NCI-H2081 (cell line): ENCODE results near the gene CLTA.

ENCODE experiments used
- DNase-seq, 2 experiments: peaks; one replicate each; lab custom pipeline; 2025; lab: John Stamatoyannopoulos, UW

The CLTA gene, protein sequence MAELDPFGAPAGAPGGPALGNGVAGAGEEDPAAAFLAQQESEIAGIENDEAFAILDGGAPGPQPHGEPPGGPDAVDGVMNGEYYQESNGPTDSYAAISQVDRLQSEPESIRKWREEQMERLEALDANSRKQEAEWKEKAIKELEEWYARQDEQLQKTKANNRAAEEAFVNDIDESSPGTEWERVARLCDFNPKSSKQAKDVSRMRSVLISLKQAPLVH

DNA sequence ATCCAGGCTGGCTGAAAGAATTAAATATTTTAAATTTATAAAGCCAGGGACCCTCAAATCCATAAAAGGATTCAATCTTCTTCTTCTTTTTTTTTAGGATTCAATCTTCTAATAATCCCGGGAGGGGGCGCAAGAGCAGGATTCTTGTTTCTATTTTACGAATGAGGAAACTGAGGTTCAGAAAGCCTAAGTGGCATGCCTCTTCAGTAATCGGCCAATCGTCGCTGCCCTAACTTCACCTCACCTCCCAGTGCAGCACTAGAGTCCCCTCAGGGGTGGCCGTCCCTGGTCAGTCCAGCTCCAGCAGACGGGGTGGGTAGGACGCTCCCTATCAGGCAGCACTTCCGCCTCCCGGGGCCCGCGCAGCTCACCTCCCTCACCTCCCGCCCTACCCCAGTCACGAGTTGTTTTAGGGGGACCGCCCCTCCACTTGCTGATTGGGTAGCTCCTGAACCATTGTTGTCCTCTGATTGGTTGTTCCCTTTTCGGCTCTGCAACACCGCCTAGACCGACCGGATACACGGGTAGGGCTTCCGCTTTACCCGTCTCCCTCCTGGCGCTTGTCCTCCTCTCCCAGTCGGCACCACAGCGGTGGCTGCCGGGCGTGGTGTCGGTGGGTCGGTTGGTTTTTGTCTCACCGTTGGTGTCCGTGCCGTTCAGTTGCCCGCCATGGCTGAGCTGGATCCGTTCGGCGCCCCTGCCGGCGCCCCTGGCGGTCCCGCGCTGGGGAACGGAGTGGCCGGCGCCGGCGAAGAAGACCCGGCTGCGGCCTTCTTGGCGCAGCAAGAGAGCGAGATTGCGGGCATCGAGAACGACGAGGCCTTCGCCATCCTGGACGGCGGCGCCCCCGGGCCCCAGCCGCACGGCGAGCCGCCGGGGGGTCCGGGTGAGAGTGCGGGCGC, at the start of gene CLTA:
Gene CLTA (plus strand): TSS at position 534 of the 902 bp plus-strand sequence. CDS start 136 bp downstream, at position 670.
- peak; percentile 99 to 100 for DNase-seq

- no peak for DNase-seq
These were observed 49.4 kb upstream of the CLTA start for GRCh38 chr9:36141288-36141687.

- DNase-seq, result no peak
These were observed 49.0 kb upstream of the CLTA start for GRCh38 chr9:36141761-36142160.

DNA sequence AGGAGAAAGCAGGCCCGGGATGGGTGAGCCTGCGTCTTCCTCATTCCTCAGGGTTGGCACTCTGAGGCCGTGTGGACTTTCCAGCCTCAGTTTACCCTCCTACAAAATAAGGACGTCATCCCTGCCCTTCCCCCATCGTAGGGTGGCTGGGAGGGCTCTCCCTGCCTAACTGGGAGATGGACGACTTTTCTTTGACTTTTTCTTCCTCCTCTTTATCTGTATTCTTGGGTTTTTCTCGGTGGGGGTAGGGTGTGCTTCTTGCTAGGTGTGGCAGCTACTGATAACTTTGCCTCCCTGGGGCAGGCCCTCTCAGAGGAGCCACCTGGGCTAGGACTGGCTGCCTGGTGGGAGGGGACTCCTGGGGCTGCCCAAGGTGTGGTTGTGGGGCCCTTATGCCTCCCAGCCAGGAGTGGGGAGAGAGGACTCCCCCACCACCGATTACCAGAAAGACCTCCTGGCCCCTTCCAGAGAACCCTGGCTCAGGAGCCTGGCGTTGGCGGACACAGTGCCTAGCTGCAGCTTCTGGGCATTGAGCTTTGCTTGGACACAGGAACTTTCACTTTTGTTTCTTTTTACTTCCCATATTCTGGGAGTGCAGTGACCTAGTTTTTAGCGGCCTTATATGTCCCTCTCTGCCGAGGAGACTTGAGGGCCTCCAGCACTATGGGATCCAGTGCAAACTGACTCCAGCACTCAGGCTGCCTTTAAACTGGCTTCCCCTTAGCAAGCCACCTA, 48.0 kb upstream of the CLTA start:
- no peak for DNase-seq

DNA sequence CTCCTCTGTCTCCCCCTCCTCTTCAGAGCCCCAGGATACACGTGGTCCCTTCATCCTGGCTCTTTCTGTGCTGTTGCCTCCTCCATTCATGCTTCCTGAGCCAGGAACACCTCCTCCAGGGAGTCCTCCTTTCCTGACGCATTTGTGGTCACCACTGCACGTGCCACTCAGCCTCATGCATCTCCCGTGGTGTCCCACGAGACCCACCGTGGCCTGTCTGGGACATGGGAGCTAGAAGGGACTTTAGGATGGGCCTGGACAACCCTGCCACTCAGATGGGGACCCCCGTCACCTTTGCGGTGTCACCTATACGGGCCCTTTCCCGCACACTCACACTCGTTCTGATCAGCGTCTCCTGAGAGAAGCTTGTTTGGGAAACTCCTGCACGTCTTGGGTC, 47.5 kb upstream of the CLTA start:
- DNase-seq, result no peak

DNA sequence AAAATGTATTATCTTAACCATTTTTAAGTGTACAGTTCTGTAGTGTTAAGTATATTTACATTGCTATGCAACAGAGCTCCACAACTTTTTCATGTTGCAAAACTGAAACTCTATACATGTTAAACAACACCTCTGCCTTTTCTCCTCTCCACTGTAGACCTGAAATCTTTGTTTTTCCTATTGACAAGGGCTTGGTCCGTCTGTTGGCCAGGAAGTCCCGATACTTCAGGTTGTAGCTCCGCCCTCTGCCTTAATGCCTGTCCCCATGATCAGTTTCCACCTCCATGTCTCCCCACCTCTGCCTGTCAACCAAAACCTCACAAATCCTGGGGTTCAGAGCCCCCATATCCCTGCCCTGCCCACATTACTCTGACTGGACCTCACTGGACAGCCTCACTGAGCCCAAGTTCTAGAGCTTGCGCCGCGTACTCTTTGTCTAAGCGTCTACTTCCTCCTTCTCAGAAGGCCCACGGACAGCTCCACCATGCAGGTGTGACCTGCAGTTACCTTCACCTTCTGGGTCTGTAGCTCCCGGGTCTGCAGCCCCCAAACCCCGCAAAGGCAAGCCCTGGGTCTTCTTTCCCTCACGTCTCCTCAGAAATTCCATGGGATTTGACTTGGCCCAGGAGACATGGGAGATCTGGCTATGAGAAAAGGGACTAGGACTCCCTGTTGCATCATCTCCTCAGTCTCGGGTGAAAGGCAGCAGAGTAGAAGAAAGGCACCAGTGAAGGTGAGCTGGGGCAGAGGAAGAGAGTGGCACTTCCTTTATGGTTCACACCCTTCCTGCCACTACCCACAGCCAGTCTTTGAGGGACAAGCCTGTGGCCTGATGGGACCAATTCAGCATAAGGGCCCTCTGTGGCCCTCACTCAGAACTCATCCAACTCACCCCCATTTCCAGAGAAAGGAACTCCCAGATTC, 46.1 kb upstream of the CLTA start:
- no peak for DNase-seq

DNA sequence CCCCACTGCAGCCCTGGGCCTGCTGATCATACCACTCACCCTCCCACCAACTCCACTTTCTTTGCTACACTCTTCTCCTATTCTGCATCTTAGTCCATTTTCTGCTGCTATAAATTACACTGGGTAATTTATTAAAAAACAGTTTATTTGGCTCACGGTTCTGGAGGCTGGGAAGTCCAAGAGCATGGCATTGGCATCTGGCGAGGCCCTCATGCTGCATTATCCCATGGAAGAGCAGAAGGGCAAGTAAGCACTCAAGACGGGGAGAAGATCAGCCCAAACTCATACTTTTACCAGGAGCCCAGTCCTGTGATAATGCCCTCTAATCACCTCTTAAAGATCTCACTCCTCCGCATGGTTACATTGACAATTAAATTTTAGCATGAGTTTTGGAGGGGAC, 44.8 kb upstream of the CLTA start:
- no peak for DNase-seq

DNA sequence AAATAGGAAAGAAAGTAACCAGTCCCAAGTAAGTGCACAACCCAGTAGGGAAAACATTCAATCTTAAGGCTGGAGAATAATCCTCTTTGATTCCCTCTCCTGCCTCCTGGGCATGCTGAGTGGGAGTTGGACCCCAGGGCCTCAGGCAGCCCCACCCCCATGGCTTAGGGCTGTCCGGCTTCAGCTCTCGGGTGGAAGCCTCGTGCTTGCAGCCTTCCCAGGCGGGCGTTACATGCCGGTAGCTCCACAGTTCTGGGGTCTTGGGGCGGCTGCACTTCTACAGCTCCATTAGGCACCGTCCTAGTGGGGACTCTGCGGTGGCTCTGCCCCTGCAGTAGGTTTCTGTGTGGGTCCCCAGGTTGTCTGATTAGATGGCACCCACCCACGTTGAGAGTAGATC, 44.1 kb upstream of the CLTA start:
- no peak for DNase-seq

DNA sequence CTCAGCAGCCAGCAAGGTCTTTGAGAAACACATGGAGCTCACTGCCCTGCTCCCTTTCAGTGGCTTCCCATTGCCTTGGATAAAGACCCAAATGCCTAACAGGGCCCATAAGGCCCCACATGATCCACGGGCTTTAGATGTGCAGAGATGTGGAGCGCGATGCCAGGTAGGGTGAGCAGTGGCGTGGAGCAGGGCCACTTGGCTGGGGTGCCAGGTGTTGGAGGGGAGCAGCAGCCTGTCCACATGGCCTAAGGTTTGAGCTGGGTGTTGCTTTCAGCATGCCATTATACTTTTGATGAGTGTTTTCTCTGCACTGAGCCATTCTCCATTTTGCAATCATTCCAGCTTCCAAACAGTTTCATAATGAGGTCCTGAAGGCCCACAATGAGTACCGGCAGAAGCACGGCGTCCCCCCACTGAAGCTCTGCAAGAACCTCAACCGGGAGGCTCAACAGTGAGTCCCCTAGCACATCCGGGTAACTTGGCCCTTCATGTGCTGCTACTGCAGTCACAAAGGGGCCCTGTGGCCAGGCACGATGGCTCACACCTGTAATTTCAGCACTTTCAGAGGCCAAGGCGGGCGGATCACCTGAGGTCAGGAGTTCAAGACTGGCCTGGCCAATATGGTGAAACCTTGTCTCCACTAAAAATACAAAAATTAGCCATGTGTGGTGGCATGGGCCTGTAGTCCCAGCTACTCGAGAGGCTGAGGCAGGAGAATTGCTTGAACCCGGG, 43.1 kb upstream of the CLTA start:
- no peak for DNase-seq

DNA sequence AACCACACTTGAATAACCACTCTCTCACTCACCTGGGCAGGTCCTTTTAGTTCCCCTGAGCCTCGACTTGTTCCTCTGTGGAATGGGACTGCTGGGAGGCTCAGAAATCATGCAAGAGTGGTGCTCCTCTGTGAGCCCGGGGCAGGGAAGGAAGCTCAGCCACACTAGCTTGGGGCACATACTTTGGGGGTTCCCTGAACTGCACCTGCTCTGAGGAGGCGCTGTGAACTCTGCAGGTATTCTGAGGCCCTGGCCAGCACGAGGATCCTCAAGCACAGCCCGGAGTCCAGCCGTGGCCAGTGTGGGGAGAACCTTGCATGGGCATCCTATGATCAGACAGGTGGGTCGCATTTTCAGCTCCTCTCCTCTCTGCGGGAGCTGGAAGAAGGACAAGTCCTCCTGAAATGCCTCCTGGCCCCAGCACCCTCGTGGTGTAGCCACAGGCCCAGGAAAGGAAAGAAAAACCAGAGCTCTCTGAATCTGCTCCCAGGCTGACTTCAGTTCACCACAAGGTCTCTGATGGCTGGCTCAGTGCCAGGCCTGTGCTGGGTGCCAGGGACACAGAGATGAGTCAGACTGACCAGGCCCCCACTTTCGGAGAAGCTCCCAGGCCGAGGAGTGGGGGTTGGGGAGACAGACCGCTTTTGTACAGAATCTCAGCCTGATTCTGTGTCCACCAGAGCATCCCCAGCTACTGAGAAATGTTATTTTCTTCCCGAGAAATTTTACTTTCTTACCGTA, 42.2 kb upstream of the CLTA start:
- no peak for DNase-seq

DNA sequence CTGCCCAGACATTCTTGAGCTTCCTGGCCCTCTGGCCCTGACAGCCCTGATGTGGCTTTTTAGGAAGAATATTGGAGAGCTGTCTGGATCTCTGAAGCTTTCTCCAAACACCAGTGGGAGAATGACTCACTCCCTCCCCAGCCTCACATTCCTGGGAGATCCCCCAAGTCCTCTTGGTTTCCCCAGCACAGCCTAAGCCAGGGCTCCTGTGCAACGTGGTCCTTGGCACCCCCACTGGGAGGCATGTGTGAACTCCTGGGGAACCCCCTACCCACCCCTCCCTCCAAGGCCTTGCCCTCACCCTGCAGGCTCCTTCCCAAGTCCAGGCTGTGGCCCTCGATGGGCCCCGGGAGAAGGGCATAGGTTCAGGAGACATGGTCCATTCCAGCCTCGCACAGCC, 41.5 kb upstream of the CLTA start:
- DNase-seq, result no peak

- no peak for DNase-seq
These were observed 40.0 kb upstream of the CLTA start for GRCh38 chr9:36150574-36151315.

- DNase-seq, result no peak
These were observed 39.2 kb upstream of the CLTA start for GRCh38 chr9:36151316-36152210.

- DNase-seq, result no peak
These were observed 37.8 kb upstream of the CLTA start for GRCh38 chr9:36152741-36153438.

- no peak for DNase-seq
These were observed 37.0 kb upstream of the CLTA start for GRCh38 chr9:36153746-36154145.

- DNase-seq, result peak; percentile 39 to 59
These were observed 36.3 kb upstream of the CLTA start for GRCh38 chr9:36154331-36154952.

- no peak for DNase-seq
These were observed 34.6 kb upstream of the CLTA start for GRCh38 chr9:36156116-36156515.
